HG03460 (cell line): ENCODE data around the gene C17orf50.

Source experiments
- ATAC-seq: cut with Tn5 transposase; IDR thresholded peaks from one replicate; pipeline ENCODE4 v1.9.1; 2021; ENCODE audit not compliant: unreplicated experiment

C17orf50 gene

GRCh38 chr17:35733366-35733765 is 27.3 kb upstream of the C17orf50 start:
- no peak for ATAC-seq

- ATAC-seq = no peak
These were observed 26.3 kb upstream of the C17orf50 start for GRCh38 chr17:35734396-35734795.

GRCh38 chr17:35735036-35735805 is 25.5 kb upstream of the C17orf50 start:
- ATAC-seq = no peak

GRCh38 chr17:35736236-35736635 is 24.5 kb upstream of the C17orf50 start:
- ATAC-seq = no peak

GRCh38 chr17:35738519-35739133 is 22.1 kb upstream of the C17orf50 start:
- no peak for ATAC-seq

- no peak for ATAC-seq
These were observed 20.5 kb upstream of the C17orf50 start for GRCh38 chr17:35740216-35740615.

- no peak for ATAC-seq
These were observed 19.4 kb upstream of the C17orf50 start for GRCh38 chr17:35740997-35741931.

GRCh38 chr17:35742496-35742895 is 18.2 kb upstream of the C17orf50 start:
- no peak for ATAC-seq

GRCh38 chr17:35742896-35743477 is 17.7 kb upstream of the C17orf50 start:
- ATAC-seq = no peak

- ATAC-seq = no peak
These were observed 16.9 kb upstream of the C17orf50 start for GRCh38 chr17:35743626-35744328.

- ATAC-seq = no peak
These were observed 15.9 kb upstream of the C17orf50 start for GRCh38 chr17:35744830-35745229.

GRCh38 chr17:35745246-35745645 is 15.4 kb upstream of the C17orf50 start:
- no peak for ATAC-seq

GRCh38 chr17:35745749-35746320 is 14.9 kb upstream of the C17orf50 start:
- ATAC-seq = no peak

GRCh38 chr17:35747540-35748017 is 13.1 kb upstream of the C17orf50 start:
- ATAC-seq = no peak

GRCh38 chr17:35748341-35748841 is 12.3 kb upstream of the C17orf50 start:
- no peak for ATAC-seq

GRCh38 chr17:35748979-35749378 is 11.7 kb upstream of the C17orf50 start:
- ATAC-seq = no peak

- no peak for ATAC-seq
These were observed 10.9 kb upstream of the C17orf50 start for GRCh38 chr17:35749560-35750412.

- no peak for ATAC-seq
These were observed 9.9 kb upstream of the C17orf50 start for GRCh38 chr17:35750526-35751395.
